OCI-LY3 (cell line): Measurements from ENCODE around the gene REM1.
"Not testable (repeated sequence)": the region's sequence is repeated elsewhere in the genome, so short reads cannot be mapped to it uniquely, and the experiment has no call there.

Experiments
- H2AFZ ChIP-seq: fragments of 200-600, 300-600 bp; shearing (Covaris generic); 2 replicates; pipeline ENCODE4 v1.6.0; 2014; ENCODE audit warnings: antibody characterized with exemption, low read depth, low read length
- H3K27ac ChIP-seq: fragments of 200-600, 300-600 bp; sonication (generic); 2 replicates; pipeline ENCODE4 v1.5.1; 2014; ENCODE audit warnings: mild to moderate bottlenecking, low read length, moderate library complexity, mixed read lengths
- H3K27me3 ChIP-seq: fragments of 200-600, 300-600 bp; sonication (generic); 2 replicates; pipeline ENCODE4 v1.6.1; 2014; ENCODE audit warnings: low read depth, low read length, mixed read lengths
- H3K36me3 ChIP-seq: fragments of 200-600, 300-600 bp; sonication (generic); replicated peaks from 2 replicates; pipeline ENCODE3; 2014; ENCODE audit warnings: low read depth, low read length, mixed read lengths
- H3K4me1 ChIP-seq: fragments of 300-600, 200-600 bp; sonication (generic); 2 replicates; pipeline ENCODE4 v1.6.1; 2014; ENCODE audit warnings: low read length, mixed read lengths
- H3K4me2 ChIP-seq: fragments of 200-600, 300-600 bp; sonication (generic); 2 replicates; pipeline ENCODE4 v1.6.1; 2014; ENCODE audit warnings: low read length, mixed read lengths
- H3K4me3 ChIP-seq: fragments of 300-600, 200-600 bp; sonication (generic); 2 replicates; pipeline ENCODE4 v1.5.1; 2014; ENCODE audit warnings: antibody characterized with exemption, mild to moderate bottlenecking, low read length, moderate library complexity
- H3K79me2 ChIP-seq: fragments of 300-600, 200-600 bp; shearing (Covaris generic); 2 replicates; pipeline ENCODE4 v1.6.1; 2014; ENCODE audit warnings: mild to moderate bottlenecking, low read length, mixed read lengths
- H3K9ac ChIP-seq: fragments of 300-600, 200-600 bp; shearing (Covaris generic); 2 replicates; pipeline ENCODE4 v1.6.0; 2014; ENCODE audit warnings: mild to moderate bottlenecking, low read length, moderate library complexity
- H3K9me3 ChIP-seq: fragments of 200-600, 300-600 bp; shearing (Covaris generic); 2 replicates; pipeline ENCODE4 v1.6.1; 2014; ENCODE audit warnings: low read length, mixed read lengths; ENCODE audit not compliant: insufficient read depth
- H4K20me1 ChIP-seq: fragments of 200-600, 300-600 bp; sonication (generic); 2 replicates; pipeline ENCODE4 v1.6.1; 2016; ENCODE audit warnings: low read length, mixed read lengths; ENCODE audit not compliant: insufficient read depth
- CTCF ChIP-seq: fragments of 200-600, 300-600 bp; sonication (generic); IDR thresholded peaks from 2 replicates; pipeline ENCODE4 v1.5.1; 2014; ENCODE audit warnings: antibody characterized with exemption, low read length, low read depth
- EZH2phosphoT487 ChIP-seq: fragments of 200-600 bp; shearing (Covaris generic); IDR thresholded peaks from 2 replicates; pipeline ENCODE4 v1.6.1; 2018; ENCODE audit warnings: antibody characterized with exemption, mixed run types, low read depth

The REM1 gene

GRCh38 chr20:31515775-31516107 is 40.7 kb downstream of the REM1 start:
- peaks cover 65% of the 10 kb centered on the region for H3K79me2 ChIP-seq
- H3K36me3 ChIP-seq: peaks cover 43% of the 10 kb centered on the region
- H3K27ac ChIP-seq: 0 out of 2 replicates have a peak overlapping the region, but pooled peaks have one; percentile 38
- H2AFZ ChIP-seq: no peak overlapping the region
- TF ChIP-seq CTCF (no peak), EZH2phosphoT487 (no peak)
- H4K20me1 ChIP-seq: peaks cover 44% of the 10 kb centered on the region
- H3K9me3 ChIP-seq: no peaks in the 10 kb centered on the region
- H3K9ac ChIP-seq: peak overlapping the region; percentile 90
- no peaks in the 10 kb centered on the region for H3K27me3 ChIP-seq
- peak overlapping the region; percentile 83 for H3K4me3 ChIP-seq
- H3K4me2 ChIP-seq: peak overlapping the region; percentile 99
- peaks cover 14% of the 10 kb centered on the region for H3K4me1 ChIP-seq

GRCh38 chr20:31516166-31516565 is 41.1 kb downstream of the REM1 start:
- H3K27me3 ChIP-seq: no peaks in the 10 kb centered on the region
- H3K27ac ChIP-seq: no peak overlapping the region
- peaks cover 14% of the 10 kb centered on the region for H3K4me1 ChIP-seq
- H3K79me2 ChIP-seq: peaks cover 69% of the 10 kb centered on the region
- H3K4me2 ChIP-seq: peak overlapping the region; percentile 99
- H2AFZ ChIP-seq: no peak overlapping the region
- peaks cover 47% of the 10 kb centered on the region for H3K36me3 ChIP-seq
- no peaks in the 10 kb centered on the region for H3K9me3 ChIP-seq
- no peak overlapping the region for H3K9ac ChIP-seq
- H4K20me1 ChIP-seq: peaks cover 48% of the 10 kb centered on the region
- peak overlapping the region; percentile 83; the same call in 1 of the 2 replicates for H3K4me3 ChIP-seq
- TF ChIP-seq EZH2phosphoT487 (no peak), CTCF (no peak)

- no peak overlapping the region for H3K9ac ChIP-seq
- no peaks in the 10 kb centered on the region for H3K27me3 ChIP-seq
- H2AFZ ChIP-seq: no peak overlapping the region
- no peak for TF ChIP-seq EZH2phosphoT487
- no peak for TF ChIP-seq CTCF
- peaks cover 74% of the 10 kb centered on the region for H3K79me2 ChIP-seq
- H4K20me1 ChIP-seq: peaks cover 52% of the 10 kb centered on the region
- no peak overlapping the region for H3K4me2 ChIP-seq
- H3K27ac ChIP-seq: no peak overlapping the region
- no peak overlapping the region for H3K4me3 ChIP-seq
- peaks cover 14% of the 10 kb centered on the region for H3K4me1 ChIP-seq
- H3K9me3 ChIP-seq: no peaks in the 10 kb centered on the region
- H3K36me3 ChIP-seq: peaks cover 50% of the 10 kb centered on the region
These were observed 41.6 kb downstream of the REM1 start for GRCh38 chr20:31516651-31517050.

GRCh38 chr20:31517373-31517772 is 42.3 kb downstream of the REM1 start:
- H2AFZ ChIP-seq: no peak overlapping the region
- H3K27me3 ChIP-seq: no peaks in the 10 kb centered on the region
- H3K9ac ChIP-seq: no peak overlapping the region
- H3K4me2 ChIP-seq: no peak overlapping the region
- no peak overlapping the region for H3K27ac ChIP-seq
- H3K4me3 ChIP-seq: no peak overlapping the region
- H3K79me2 ChIP-seq: peaks cover 81% of the 10 kb centered on the region
- TF ChIP-seq EZH2phosphoT487: no peak
- TF ChIP-seq CTCF: 0 out of 2 replicates have a peak, but pooled peaks have one; percentile 3
- H3K36me3 ChIP-seq: peaks cover 55% of the 10 kb centered on the region
- peaks cover 57% of the 10 kb centered on the region for H4K20me1 ChIP-seq
- H3K4me1 ChIP-seq: peaks cover 14% of the 10 kb centered on the region
- no peaks in the 10 kb centered on the region for H3K9me3 ChIP-seq

- H3K4me3 ChIP-seq, H3K9ac ChIP-seq, H3K27me3 ChIP-seq, H3K4me2 ChIP-seq, H3K27ac ChIP-seq, H2AFZ ChIP-seq, H3K9me3 ChIP-seq, H3K4me1 ChIP-seq: not testable (repeated sequence)
- peaks cover 65% of the 10 kb centered on the region for H3K36me3 ChIP-seq
- peaks cover 74% of the 10 kb centered on the region for H4K20me1 ChIP-seq
- peaks cover 98% of the 10 kb centered on the region for H3K79me2 ChIP-seq
These were observed 46.2 kb downstream of the REM1 start for GRCh38 chr20:31521267-31521666.
